ENCODE measurements around the gene FBXO31. TPM values are rescaled to one million over a fixed set of nuclear protein-coding genes. Genes with fewer than 3 reads are reported as not detected.
"Not testable (repeated sequence)": the region's sequence is repeated elsewhere in the genome, so short reads cannot be mapped to it uniquely, and the experiment has no call there.

FBXO31 gene
- total RNA-seq, 1 donor from 2014 or later, result 25.6 TPM

- DNase-seq, result no peak
Observed at GRCh38 chr16:87342978-87343752, 40.4 kb downstream of the FBXO31 start.

- no peak for DNase-seq
Observed at GRCh38 chr16:87342504-87342903, 41.1 kb downstream of the FBXO31 start.

DNA sequence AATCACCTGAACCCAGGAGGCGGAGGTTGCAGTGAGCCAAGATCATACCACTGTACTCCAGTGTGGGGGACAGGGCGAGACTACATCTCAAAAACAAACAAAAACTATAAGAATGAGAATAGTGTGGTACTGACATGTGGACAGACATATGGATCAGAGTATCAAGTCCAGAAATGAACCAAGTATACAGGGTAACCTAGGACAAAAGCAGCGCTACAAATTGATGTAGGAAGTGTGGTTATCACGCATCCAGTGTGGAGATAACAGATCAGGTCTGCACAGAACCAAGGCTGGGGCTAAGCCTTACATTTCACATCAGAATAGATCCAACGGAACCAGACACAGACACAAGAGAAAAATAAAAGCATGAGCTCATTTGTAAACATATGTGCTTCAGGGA lies 43.4 kb downstream of the FBXO31 start:
- no peak for DNase-seq

GRCh38 chr16:87339724-87340105 lies 43.9 kb downstream of the FBXO31 start:
- DNase-seq, result not testable (repeated sequence)

DNA sequence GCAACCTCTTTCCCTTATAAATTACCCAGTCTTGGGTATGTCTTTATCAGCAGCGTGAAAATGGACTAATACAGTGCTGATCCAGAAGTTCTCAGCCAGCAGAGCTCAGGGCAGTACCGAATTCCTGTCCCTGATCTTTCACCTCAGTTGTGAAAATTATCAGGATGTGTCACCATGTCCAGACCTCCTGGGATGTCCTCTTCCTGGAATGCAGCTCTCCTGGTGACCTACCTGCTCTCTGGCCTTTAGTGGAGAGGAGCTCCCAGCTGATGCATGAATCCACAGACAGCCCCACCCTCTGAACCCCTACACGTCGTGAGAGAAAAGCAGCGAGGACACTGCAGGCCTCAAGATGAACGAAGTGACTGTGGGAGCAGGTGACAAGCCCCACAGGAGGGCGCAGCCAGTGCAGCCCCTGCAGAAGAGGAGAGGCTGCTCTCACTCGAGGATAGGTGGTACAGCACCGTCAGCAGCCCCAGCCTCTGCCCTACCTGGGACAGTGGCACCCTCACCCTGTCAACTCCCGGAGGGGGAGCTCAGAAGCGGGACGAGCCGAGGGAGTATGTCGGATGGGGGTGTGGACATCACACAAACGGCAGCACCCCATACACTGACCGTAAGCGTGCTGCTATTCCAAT lies 44.4 kb downstream of the FBXO31 start:
- no peak for DNase-seq

- DNase-seq, result no peak
Observed at GRCh38 chr16:87338155-87338765, 45.3 kb downstream of the FBXO31 start.

GRCh38 chr16:87337262-87337771 lies 46.3 kb downstream of the FBXO31 start:
- DNase-seq, result no peak

GRCh38 chr16:87336434-87337240 lies 46.9 kb downstream of the FBXO31 start:
- no peak for DNase-seq

DNA sequence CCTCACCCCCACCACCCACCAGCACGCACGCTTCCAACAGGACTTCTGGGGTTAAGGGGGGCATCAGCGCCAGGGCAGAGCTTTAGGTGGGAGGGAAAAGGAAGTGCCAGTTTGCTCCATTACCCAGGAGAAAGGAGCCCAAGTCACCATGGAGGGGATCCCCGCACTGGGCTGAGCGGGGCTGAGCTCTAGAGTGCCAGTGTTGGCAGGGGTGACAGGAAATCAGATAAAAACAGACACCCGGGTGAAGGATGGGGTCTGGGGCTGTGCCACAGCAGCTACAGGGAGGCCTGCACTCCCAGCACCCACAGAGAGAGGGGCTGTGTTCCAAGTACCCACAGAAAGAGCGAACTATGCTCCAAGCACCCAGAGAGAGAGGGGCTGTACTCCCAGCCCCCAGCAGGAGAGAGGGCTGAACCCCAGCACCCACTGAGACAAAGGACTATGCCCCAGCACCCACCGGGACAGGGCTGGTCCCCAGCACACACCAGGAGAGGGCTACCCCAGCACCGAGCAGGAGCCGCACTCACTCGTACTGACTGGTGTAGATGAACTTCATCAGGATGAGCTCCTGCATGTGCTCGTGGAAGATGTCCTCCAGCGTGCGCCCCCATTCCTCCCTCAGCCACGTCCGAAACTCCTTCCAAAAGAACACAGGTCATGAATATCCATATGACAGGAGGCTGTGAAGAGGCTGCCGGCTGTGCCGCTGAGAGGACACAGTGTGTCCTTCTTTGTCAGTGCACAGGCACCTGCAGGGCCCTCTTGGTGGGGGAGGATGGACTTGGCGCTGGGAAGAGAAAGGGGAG lies 47.7 kb downstream of the FBXO31 start:
- no peak for DNase-seq

GRCh38 chr16:87334651-87335624 lies 48.6 kb downstream of the FBXO31 start:
- no peak for DNase-seq

- DNase-seq, result no peak
Observed at GRCh38 chr16:87333581-87334331, 49.8 kb downstream of the FBXO31 start.

DNA sequence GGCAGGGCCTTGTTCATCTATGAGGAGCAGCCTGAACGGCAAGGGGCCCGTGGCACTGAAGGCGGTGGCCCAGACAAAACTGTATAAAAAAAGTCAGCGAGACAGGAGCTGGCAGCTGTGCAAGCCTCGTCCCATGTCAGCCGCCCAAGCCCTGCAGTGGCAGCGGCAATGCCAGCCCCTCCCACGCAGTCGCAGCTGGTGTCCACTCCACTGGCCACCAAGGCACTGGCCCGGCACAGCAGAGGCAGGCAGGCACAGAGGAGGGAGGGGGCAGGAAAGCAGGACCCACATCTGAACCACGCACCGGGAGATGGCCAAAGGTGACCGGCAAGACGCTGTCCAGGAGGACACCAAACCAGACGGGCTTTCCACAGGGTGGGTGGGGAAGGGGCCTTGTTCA lies 50.5 kb downstream of the FBXO31 start:
- DNase-seq, result peak; percentile 24

DNA sequence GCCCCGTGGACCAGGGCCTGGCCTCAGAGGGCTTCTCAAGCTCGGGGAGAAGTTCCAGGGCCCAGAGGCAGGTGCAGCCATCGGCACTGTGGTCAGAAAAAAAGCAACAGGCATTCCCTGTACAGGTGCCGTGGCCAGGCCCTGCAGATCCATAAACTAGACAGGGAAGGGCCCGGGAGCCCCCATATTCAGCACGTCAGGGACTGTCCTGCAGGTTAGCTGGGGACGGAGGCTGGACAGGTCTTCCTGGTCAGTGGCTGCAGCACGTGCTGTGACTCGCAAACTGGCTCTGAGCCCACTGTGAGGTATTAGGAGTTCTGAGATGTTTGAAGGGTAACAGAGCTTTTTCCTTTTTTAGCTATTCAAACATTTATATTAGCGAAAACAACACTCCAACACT lies 51.4 kb downstream of the FBXO31 start:
- DNase-seq, result no peak

DNA sequence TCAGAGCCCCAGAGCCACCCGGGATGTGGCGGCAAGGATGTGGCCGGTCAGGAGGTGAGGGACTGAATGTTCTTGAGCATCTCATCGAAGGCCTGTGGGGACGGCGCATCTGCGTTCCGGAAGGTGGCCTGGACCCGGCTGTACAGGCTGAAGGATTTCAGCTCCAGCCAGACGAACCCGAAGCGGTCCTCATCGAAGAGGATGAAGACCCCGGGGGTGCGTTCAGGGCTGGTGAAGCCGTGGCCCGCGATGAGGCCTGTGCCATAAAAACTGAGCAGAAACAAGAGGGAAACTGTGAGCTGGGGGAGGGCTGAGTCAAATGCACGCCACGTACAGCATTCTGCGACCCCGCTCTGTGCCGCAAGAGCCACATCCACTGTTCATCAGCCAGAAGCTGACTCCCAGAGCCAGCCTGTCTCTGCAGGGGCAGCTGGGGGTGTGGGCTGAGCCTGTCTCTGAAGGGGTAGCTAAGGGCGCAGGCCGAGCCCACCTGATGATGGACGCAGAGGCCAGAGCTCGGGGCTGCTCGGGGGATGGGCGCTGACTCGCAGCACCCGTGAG lies 52.3 kb downstream of the FBXO31 start:
- DNase-seq, result no peak

GRCh38 chr16:87330646-87331045 lies 52.9 kb downstream of the FBXO31 start:
- DNase-seq, result no peak

GRCh38 chr16:87330257-87330624 lies 53.3 kb downstream of the FBXO31 start:
- DNase-seq, result no peak

- DNase-seq, result no peak
Observed at GRCh38 chr16:87329436-87330256, 53.9 kb downstream of the FBXO31 start.

DNA sequence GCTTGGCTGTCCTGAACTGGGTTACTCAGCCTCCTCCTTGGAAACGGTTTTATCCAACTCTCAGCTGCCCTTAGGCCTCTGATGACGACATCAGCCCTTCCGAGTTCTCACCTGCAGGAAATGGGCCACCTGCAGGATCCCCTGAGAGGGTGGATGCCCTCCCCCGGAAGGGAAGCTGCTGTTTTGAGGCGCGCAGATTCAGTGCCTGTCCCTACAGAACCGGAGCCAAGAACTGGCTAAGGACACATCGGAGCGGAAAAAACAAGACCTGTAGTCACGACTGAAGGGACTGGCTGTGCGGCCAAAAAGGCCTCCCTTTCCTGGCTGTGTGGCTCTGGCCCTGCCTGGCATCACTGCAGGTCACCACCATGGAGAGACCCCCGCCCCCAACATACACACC lies 54.7 kb downstream of the FBXO31 start:
- DNase-seq, result no peak

All from occipital lobe (tissue), 2 donors.